Activated T-cell treated with anti-CD3 and anti-CD28 coated beads for 4 hours (primary cell): ENCODE data around the gene TSPYL4.

Experiments used
- DNase-seq: peaks from one replicate; pipeline ENCODE4 v3.0.0-alpha.2; 2020

TSPYL4 gene

DNA sequence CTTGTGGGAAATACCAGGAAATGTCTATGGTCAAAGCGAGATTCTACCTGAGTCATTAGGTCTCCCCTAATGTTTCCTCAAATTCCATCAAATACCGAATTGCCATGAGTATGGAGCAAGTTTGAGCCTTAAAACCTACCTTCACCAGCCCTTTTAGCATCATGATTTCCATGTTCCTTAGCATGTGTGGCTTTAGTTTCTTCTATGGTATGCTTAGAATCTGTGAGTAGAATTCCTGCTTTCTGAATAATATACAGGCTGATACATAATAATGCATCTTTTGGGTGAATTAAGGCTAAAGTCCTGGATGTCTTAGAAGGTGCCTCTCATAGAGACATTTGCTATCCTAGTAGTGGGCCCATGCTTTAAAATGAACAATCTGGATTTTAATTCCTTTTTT is 32.0 kb downstream of the TSPYL4 start:
- DNase-seq, result no peak

DNA sequence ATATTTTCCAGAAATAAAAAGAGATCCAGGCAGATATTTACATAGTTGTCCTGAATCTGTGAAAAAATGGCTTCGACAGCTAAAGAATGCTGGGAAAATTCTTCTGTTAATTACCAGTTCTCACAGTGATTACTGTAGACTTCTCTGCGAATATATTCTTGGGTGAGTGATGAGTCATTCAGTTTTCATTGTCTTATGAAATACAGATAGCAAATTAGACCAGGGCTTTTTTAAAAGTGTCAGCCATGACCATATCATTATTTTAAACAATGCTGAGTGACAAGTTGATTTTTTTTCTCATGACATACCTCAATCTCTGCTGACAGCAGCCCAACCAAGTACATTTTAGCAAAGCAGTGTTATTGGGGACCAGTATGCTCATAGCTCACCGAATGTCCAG is 32.8 kb downstream of the TSPYL4 start:
- no peak for DNase-seq

DNA sequence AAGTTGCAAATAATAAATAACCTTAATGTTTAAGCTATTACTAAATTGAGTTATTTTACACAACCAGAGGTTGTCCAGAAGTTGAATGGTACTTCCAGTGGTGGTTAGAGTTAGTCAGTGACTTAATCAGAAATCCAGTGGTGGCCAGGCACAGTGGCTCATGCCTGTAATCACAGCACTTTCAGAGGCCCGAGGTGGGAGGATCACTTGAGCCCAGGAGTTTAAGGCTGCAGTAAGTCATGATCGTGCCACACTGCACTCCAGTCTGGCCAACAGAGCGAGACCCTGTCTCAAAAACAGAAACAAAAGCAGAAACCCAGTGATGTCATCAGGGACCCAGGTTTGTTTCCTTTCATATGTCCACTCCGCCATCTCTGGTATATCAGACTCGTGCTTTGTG is 35.0 kb downstream of the TSPYL4 start:
- DNase-seq, result no peak

DNA sequence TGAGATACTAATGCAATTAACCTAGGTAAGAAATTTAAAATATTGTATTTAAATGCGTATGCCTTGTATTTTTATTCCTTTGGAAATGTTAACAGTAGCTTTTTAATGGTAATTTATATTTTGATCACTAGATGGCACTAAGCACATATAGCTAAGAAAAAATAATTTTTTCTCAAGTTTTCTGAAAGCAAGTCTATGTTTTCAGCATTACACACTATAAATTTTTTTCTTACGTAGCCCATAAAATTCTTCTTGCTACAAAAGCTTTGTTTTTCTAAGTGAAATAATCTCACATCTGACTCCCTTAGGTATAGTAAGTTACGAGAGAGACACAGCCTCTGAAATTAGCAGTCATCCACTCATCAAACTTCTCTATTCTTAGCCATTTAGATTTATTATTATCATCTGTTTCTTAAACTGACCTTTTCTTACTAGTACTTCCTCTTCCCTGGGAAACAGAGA is 35.7 kb downstream of the TSPYL4 start:
- DNase-seq, result no peak

DNA sequence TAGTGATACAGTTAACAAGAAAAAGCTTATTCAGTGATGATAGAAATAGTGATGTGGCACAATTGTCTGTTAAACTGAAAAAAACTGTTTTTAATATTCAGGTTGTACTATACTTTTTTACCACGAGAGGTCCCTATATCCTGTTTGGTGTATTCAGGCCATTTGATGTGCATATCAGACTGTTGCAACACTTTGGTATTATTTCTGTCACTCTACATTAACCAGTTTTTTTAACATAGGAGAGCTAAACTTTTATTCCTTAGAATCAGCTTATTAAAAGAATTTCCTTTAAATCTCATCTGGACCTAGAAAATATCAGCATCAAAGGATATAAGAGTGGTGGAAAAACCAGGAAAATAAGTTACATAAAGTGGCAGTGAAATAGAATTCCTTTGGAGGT is 36.8 kb downstream of the TSPYL4 start:
- DNase-seq, result no peak

DNA sequence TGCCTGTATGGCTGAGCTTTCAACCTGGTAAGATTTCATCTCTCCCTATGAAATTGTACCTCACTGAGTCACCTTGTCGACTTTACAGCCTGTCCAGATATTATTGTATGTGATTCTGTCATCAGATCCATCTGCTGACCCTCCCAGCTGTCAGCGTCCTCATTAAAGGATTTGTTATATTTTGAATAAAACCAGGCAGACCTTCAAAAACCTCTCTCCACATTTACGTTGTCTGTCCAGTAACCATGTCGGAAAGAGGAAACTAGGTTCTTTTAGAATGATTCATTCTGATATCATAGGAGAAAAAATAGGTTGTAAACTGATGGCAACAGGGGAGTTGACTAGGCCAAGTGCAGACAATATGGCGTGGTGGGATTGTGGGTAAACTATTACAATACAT is 38.5 kb downstream of the TSPYL4 start:
- DNase-seq, result no peak

DNA sequence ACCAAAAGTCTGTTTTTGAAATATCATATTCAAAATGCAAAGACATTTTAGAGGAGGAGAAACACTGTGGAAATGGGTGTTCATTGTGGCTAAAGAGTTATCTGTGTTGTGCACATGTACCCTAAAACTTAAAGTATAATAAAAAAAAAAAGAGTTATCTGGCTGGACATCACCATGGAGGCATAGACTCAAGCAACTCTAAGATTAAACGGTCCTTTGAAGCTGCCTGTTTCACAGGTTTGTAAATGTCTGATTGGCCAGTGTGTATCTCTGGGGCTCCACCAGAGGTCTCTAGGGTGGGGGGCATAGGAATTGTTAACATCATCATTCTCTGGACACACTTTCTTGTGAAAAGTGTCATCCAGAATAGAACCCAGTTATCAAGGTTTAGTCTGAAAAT is 39.2 kb downstream of the TSPYL4 start:
- no peak for DNase-seq

DNA sequence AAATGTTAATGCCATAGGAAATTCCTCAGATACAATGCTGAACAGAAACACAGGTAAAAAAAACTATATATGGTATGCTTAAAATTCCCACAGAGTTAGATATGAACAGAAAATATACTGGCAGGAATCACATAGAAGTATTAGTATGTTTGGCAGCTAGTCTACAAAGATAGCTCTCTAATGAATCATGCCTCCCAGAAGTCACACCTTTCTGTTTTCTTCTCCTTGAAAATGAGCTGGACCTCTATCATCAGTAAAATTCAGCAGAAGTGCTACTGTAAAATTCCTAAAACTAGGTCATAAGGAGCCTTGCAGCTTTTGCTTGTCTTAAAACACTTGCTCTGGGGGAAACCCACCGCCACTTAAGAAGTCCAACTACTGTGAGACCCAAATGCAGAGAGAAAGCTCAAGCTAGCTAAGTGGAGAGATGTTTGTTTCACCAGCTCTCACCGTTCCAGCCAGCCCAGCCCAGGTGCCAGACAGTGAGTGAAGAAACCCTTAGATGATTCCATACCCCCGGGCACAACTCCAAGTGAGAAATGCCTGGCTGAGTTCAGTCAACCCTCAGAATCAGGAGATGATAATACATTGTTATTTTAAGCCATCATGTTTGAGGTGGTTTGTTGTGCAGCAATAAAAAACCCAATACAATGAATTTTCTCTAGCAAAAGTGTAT is 43.0 kb downstream of the TSPYL4 start:
- no peak for DNase-seq

DNA sequence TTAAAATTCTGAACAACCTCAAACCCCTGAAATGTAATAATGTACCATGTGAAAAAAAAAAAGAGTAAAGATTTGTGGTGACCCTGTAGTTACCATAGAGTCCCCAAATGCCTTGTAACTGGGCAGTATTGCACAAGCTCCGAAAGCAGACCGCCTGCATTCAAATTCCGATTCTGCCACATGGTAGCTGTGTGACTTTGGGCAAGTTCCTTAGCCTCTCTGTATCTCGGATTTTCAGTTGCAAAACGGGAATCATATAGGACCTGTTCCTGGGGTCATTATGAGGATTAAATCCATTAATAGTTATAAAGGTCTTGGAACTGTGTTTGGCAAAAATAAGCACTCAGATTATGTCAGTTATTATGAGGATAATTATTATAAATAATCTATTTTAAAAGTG is 43.6 kb downstream of the TSPYL4 start:
- DNase-seq, result no peak

DNA sequence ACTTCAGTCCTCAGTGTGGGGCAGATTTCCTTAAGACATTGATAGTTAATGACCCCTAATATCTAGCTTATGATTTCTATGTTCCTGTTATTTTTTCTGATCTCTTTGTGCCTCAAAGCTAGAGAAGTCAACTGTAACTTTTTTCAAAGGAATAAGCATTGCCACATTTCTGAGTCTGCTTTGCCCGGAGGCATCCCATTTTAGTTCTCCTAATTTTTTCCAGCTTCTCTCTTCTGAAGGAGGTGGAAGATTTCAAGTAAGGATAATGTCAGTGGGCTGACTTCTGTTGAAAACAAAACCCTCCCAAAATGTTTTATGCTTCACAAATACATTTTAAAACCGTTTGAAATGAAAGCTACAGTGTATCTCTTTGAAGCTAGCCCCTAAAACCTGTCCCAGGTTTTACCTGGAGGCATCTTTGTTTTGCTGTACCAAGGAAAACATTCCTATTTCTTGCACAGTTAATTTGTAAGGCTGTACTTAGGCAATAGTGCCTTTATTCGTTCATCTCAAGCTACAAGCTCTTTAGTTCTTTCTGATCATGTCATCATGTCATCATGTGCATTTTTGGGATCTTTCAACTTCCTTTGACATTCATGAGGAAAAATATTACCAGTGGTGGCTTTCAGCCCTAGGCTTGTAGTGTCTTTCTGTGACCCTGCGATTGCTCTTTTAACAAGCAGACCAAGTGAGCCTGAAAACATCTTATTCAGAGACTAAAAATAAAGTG is 45.7 kb downstream of the TSPYL4 start:
- no peak for DNase-seq

DNA sequence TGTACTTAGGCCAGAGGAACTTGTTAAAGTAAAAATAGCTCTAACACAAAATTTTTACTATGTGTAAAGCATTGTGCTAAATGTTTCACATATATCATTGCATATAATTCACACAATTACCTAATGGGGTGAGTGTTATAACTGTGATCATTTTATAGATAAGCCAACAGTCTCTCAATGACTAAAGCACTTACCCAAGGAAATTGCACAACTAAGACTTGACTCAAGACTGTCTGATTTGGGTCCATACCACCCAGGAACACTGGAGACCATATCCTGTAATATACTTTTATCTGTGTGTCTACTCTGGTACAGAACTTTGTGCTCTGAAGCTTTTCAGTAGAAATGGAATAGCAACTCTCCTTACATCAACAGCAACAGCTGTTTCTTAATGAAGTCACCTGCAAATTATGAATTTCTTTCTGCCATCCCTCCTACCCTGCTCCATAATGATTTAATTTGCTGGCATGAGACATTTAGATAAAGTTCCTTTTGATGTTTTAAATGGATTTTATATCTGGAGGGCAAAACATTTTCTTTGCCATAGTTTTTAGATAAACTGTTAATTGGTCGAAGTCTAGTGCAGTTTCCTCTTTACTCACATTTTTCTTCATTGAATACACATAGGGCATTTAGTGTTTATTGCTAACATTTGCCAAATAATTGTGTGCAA is 47.5 kb downstream of the TSPYL4 start:
- DNase-seq, result no peak

DNA sequence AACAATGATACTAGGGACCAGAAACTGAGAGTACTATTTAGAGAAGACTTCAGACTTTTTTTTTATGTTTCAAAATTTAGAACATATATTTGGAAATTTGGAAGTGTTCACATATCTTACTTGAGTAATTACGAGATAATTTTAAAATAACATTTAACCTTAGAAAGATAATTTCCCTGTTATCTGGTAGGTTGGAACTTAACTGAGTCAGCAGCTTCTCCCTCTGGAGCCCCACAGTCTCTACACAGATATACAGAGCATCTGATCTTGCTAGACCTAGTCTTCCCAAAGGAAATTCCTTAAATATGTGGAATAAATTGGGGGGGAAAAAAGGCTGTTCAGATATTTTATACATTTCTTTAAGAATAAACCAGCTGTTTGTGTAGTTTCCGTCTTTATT is 48.6 kb downstream of the TSPYL4 start:
- DNase-seq, result no peak

DNA sequence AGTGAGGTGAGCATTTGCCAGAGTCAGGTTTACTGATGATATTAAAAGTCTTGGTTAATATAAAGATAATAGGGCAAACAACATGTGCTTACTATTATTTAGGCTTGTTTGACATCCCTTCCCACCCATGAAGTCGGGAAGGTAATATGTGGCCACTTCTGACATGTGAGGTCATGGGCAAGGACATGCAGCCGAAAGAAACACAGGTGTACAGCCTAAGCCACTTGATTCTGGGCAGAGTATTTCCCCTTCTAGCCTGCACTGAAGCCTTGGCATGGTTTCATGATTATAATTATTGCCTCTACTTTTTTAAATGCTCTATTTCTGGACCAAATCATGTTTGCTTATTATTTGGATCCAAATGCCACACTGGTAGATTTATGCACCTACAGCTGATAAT is 52.3 kb downstream of the TSPYL4 start:
- no peak for DNase-seq

DNA sequence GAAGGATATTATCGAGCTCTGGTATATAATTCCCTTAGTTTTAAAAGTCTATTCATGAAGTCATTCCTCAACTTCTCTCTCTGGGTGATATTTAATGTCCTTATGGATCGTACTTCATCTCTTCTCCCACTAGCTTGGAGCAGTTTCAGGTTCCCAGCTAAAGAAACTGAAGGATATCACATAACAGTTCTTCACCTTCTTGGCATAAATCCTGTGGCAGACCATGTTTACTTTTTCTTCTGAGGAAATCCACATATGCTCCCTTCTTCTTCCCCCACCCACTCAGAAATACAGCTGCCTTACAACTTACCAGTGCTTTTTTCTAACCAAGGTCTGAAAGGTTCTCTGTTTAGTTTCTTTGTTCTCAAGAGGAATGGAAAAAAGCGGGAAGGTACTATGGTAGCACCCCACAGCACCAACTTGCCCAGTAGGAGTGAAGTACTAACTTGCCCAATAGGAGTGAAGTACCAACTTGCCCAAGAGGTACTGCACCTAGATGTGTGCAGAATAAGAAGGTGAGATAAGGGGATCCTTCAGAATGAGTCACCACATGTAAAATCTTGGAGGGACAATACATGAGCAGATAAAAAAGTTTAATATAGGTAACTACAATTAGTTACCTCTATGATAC is 53.1 kb downstream of the TSPYL4 start:
- DNase-seq, result no peak
